ENCODE data around the gene AMBRA1. TPM values are rescaled to one million over a fixed set of nuclear protein-coding genes. Genes with fewer than 3 reads are reported as not detected.

Gene AMBRA1
- polyA plus RNA-seq, 2 of the 4 experiments (the other 2 are of a cell fraction) = 11.5 to 13.4 TPM

DNA sequence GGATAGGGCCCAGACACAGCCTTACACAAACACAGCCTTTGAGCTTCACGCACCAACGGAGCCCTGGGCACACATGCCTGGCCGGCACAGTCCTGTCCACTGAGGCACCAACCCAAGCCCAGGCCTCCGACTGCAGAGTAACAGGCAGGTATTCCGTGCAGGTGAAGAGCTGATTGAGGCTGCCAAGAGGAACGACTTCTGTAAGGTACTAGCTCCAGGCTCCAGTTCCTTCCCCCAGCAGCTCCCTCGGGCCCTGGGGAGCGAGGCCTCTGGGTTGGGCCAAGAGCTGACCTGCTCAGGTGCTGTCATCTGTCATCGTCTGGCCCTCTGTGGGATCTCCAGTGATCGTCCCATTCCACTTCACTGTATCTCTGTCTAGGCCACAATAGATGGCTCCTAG, 215.5 kb downstream of the AMBRA1 start:
- FAIRE-seq (no peak), DNase-seq (ENCODE audit: low read depth in 1 of 2, low spot score in 1 of 2) (no peak), ATAC-seq (no peak)
- Histone ChIP-seq H3K27ac (no peak overlapping the region), H3K4me3 (no peak overlapping the region), H3K4me1 (peaks cover 1% of the 10 kb centered on the region; the same call in 2 of the 3 replicates), H3K4me2 (no peak overlapping the region), H3K9me3 (no peaks in the 10 kb centered on the region)
- ChIA-PET CTCF (interaction anchor here (0.9 to 19.6 kb wide), 6 partner anchors 8 to 30 kb away, joined by 3 to 220 read pairs (median 12); partner anchors contain the start of genes CHRM4 and DGKZ), POLR2A (no interaction called here)
- TF ChIP-seq EP300 (IDR thresholded peaks at IDR 0.05) = no peak
- TF ChIP-seq ZSCAN20 (CRISPR knock-in tag; IDR thresholded peaks at IDR 0.05) = no peak
- no peak for TF ChIP-seq RFX5 (IDR thresholded peaks at IDR 0.05)
- no peak for TF ChIP-seq BHLHE40 (IDR thresholded peaks at IDR 0.05; ENCODE audit: low read depth, low read length)
- no peak for TF ChIP-seq EHMT2 (IDR thresholded peaks at IDR 0.05; ENCODE audit: low read depth)
- no peak for TF ChIP-seq JUN (IDR thresholded peaks at IDR 0.05)
- no peak for TF ChIP-seq TFCP2L1 (CRISPR knock-in tag; IDR thresholded peaks at IDR 0.05)
- 92% methylated on average over 10 of the region's 10 CpGs for WGBS (ENCODE audit: missing lambda C conversion rate)

DNA sequence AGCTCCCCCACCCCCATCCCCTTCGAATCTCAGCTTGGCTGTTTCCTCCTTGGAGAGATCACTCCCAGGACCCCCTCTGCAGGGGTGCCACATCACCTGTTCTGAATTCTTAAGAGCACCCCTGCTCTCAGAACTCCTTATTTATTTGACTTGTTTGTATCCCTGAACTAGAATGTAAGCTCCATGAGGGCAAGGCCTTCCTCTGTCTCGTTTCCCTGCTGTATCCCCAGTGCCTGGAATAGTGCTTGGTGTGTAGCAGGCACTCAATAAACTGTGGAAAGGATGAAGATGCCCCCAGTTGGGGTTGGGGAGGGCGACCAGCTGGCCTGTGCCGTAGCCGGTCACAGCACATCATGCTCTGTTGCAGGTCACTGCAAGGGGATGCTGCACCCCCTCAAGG, 216.0 kb downstream of the AMBRA1 start:
- FAIRE-seq = no peak
- H3K4me1 ChIP-seq = no peaks in the 10 kb centered on the region; the same call in 2 of the 3 replicates
- no peak for DNase-seq (ENCODE audit: low read depth in 1 of 2, low spot score in 1 of 2)
- POLR2A ChIA-PET = no interaction called here
- WGBS (ENCODE audit: missing lambda C conversion rate) = 95% methylated on average over 3 of the region's 5 CpGs
- no peaks in the 10 kb centered on the region for H3K9me3 ChIP-seq
- no peak overlapping the region for H3K4me2 ChIP-seq
- H3K27ac ChIP-seq = no peak overlapping the region
- no peak for TF ChIP-seq HOXA7 (CRISPR knock-in tag; IDR thresholded peaks at IDR 0.05)
- TF ChIP-seq GATA3 (IDR thresholded peaks at IDR 0.05; ENCODE audit: borderline replicate concordance) = no peak
- no peak for TF ChIP-seq EHMT2 (IDR thresholded peaks at IDR 0.05; ENCODE audit: low read depth)
- no peak for TF ChIP-seq BHLHE40 (IDR thresholded peaks at IDR 0.05; ENCODE audit: low read depth, low read length)
- no peak for TF ChIP-seq TFCP2L1 (CRISPR knock-in tag; IDR thresholded peaks at IDR 0.05)
- TF ChIP-seq, protein P1, sequence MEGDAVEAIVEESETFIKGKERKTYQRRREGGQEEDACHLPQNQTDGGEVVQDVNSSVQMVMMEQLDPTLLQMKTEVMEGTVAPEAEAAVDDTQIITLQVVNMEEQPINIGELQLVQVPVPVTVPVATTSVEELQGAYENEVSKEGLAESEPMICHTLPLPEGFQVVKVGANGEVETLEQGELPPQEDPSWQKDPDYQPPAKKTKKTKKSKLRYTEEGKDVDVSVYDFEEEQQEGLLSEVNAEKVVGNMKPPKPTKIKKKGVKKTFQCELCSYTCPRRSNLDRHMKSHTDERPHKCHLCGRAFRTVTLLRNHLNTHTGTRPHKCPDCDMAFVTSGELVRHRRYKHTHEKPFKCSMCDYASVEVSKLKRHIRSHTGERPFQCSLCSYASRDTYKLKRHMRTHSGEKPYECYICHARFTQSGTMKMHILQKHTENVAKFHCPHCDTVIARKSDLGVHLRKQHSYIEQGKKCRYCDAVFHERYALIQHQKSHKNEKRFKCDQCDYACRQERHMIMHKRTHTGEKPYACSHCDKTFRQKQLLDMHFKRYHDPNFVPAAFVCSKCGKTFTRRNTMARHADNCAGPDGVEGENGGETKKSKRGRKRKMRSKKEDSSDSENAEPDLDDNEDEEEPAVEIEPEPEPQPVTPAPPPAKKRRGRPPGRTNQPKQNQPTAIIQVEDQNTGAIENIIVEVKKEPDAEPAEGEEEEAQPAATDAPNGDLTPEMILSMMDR (IDR thresholded peaks at IDR 0.05) = no peak
- no peak for TF ChIP-seq PHF8 (IDR thresholded peaks at IDR 0.05; ENCODE audit: borderline replicate concordance, low read depth)
- TF ChIP-seq NFE2L2 (conservative IDR thresholded peaks at IDR 0.05; ENCODE audit: low read length) = no peak
- TF ChIP-seq CHD4 (IDR thresholded peaks at IDR 0.05; ENCODE audit: borderline replicate concordance) = no peak
- TF ChIP-seq FOSL2 (IDR thresholded peaks at IDR 0.05) = no peak
- TF ChIP-seq FOSL2 (CRISPR knock-in tag; IDR thresholded peaks at IDR 0.05) = no peak
- TF ChIP-seq, protein P2, sequence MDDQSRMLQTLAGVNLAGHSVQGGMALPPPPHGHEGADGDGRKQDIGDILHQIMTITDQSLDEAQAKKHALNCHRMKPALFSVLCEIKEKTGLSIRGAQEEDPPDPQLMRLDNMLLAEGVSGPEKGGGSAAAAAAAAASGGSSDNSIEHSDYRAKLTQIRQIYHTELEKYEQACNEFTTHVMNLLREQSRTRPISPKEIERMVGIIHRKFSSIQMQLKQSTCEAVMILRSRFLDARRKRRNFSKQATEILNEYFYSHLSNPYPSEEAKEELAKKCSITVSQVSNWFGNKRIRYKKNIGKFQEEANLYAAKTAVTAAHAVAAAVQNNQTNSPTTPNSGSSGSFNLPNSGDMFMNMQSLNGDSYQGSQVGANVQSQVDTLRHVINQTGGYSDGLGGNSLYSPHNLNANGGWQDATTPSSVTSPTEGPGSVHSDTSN (IDR thresholded peaks at IDR 0.05) = no peak
- no peak for TF ChIP-seq KDM1A (IDR thresholded peaks at IDR 0.05; ENCODE audit: low read depth)
- no peak for TF ChIP-seq NR3C1 (IDR thresholded peaks at IDR 0.05)
- no peak for TF ChIP-seq POLR2AphosphoS2 (conservative IDR thresholded peaks at IDR 0.05; ENCODE audit: low read length)
- TF ChIP-seq RCOR1 (IDR thresholded peaks at IDR 0.05; ENCODE audit: low read depth, low read length) = no peak
- TF ChIP-seq, protein P3, sequence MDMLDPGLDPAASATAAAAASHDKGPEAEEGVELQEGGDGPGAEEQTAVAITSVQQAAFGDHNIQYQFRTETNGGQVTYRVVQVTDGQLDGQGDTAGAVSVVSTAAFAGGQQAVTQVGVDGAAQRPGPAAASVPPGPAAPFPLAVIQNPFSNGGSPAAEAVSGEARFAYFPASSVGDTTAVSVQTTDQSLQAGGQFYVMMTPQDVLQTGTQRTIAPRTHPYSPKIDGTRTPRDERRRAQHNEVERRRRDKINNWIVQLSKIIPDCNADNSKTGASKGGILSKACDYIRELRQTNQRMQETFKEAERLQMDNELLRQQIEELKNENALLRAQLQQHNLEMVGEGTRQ (IDR thresholded peaks at IDR 0.05) = no peak
- TF ChIP-seq ZFP36 (IDR thresholded peaks at IDR 0.05; ENCODE audit: borderline replicate concordance, partially characterized antibody) = no peak
- TF ChIP-seq MAFK (IDR thresholded peaks at IDR 0.05; ENCODE audit: partially characterized antibody) = no peak
- H3K4me3 ChIP-seq = no peak overlapping the region
- no peak for ATAC-seq
- CTCF ChIA-PET = interaction anchor here (0.9 to 19.6 kb wide), 6 partner anchors 8 to 160 kb away, joined by 3 to 220 read pairs (median 12); partner anchors contain the start of genes CHRM4 and DGKZ

Data from A549 (cell line).